ENCODE measurements around the gene SLC8A2. TPM values are rescaled to one million over a fixed set of nuclear protein-coding genes. Genes with fewer than 3 reads are reported as not detected.

Gene SLC8A2
- total and polyA plus RNA-seq, 2 experiments from 2014 or later, result 0.86 to 10.0 TPM

- TF ChIP-seq ZNF114 (CRISPR knock-in tag; IDR thresholded peaks at IDR 0.05) (no peak), EZH2 (IDR thresholded peaks at IDR 0.05; ENCODE audit: low read depth, unreplicated experiment) (peak; percentile 15), POLR2AphosphoS5 (IDR thresholded peaks at IDR 0.05; ENCODE audit: low read depth) (no peak), NANOG (IDR thresholded peaks at IDR 0.05; ENCODE audit: borderline replicate concordance) (no peak)
- Histone ChIP-seq H3K4me1 (ENCODE audit: insufficient read depth) (peaks cover 33% of the 10 kb centered on the region), H3K4me3 (peak overlapping the region; percentile 91)
Observed at GRCh38 chr19:47422417-47423163, 49.1 kb downstream of the SLC8A2 start.

GRCh38 chr19:47421844-47422395, 49.8 kb downstream of the SLC8A2 start:
- peaks cover 80% of the 10 kb centered on the region for H3K27me3 Mint-ChIP-seq (ENCODE audit: insufficient read depth, low read depth, poor library complexity)
- peaks cover 19% of the 10 kb centered on the region for H3F3A ChIP-seq (replicated peaks; ENCODE audit: low read depth)
- ATAC-seq (peak; percentile 3; the same call in 2 of the 3 replicates), DNase-seq (ENCODE audit: low spot score) (peak; percentile 69)
- H3K36me3 Mint-ChIP-seq (ENCODE audit: low read depth), result peaks cover 4% of the 10 kb centered on the region; the same call in 1 of the 3 replicates
- peaks cover 91% of the 10 kb centered on the region for H3K27me3 ChIP-seq (ENCODE audit: insufficient read depth)
- H3K4me1 ChIP-seq (ENCODE audit: insufficient read depth), result peaks cover 39% of the 10 kb centered on the region
- H3K27ac Mint-ChIP-seq, result no peak overlapping the region
- H3K27ac ChIP-seq (ENCODE audit: low read depth), result no peak overlapping the region
- H2AFZ ChIP-seq, result peak overlapping the region; percentile 87
- no peak for TF ChIP-seq JUNB (IDR thresholded peaks at IDR 0.05; ENCODE audit: unreplicated experiment)
- no peak for TF ChIP-seq ZNF462 (CRISPR knock-in tag; IDR thresholded peaks at IDR 0.05)
- TF ChIP-seq EZH2 (IDR thresholded peaks at IDR 0.05; ENCODE audit: low read depth, unreplicated experiment), result peak; percentile 61
- H3K9me3 Mint-ChIP-seq, result peaks cover 5% of the 10 kb centered on the region
- peaks cover 49% of the 10 kb centered on the region for H3K4me1 Mint-ChIP-seq
- 0 out of 2 replicates have a peak, but pooled peaks cover 7% of the 10 kb centered on the region for H3K79me2 ChIP-seq (replicated peaks; ENCODE audit: insufficient read depth)
- H3K4me3 ChIP-seq, result peak overlapping the region; percentile 91
- H3K36me3 ChIP-seq (ENCODE audit: insufficient read depth), result no peaks in the 10 kb centered on the region
- peak overlapping the region; percentile 94 for H3K4me2 ChIP-seq
- H3K4me3 Mint-ChIP-seq, result peak overlapping the region; percentile 69
- no peaks in the 10 kb centered on the region for H3K9me2 ChIP-seq (ENCODE audit: insufficient read depth)
- H4K20me1 ChIP-seq (replicated peaks; ENCODE audit: insufficient read depth), result no peaks in the 10 kb centered on the region

More at GRCh38 chr19:47422417-47423163, 49.1 kb downstream of the SLC8A2 start:
- Mint-ChIP-seq H3K27ac (no peak overlapping the region), H3K36me3 (ENCODE audit: low read depth) (peaks cover 4% of the 10 kb centered on the region; the same call in 1 of the 3 replicates), H3K4me3 (peak overlapping the region; percentile 67), H3K4me1 (peaks cover 44% of the 10 kb centered on the region), H3K9me3 (peaks cover 5% of the 10 kb centered on the region), H3K27me3 (ENCODE audit: insufficient read depth, low read depth, poor library complexity) (peaks cover 73% of the 10 kb centered on the region)
- peaks cover 84% of the 10 kb centered on the region for H3K27me3 ChIP-seq (ENCODE audit: insufficient read depth)
- DNase-seq (ENCODE audit: low spot score) (no peak), ATAC-seq (no peak)
- no peaks in the 10 kb centered on the region for H3K9me2 ChIP-seq (ENCODE audit: insufficient read depth)
- H3K4me2 ChIP-seq, result peak overlapping the region; percentile 94
- H3K27ac ChIP-seq (ENCODE audit: low read depth), result no peak overlapping the region
- H3K36me3 ChIP-seq (ENCODE audit: insufficient read depth), result no peaks in the 10 kb centered on the region
- 0 out of 2 replicates have a peak, but pooled peaks cover 4% of the 10 kb centered on the region for H3K79me2 ChIP-seq (replicated peaks; ENCODE audit: insufficient read depth)
- peaks cover 20% of the 10 kb centered on the region for H3F3A ChIP-seq (replicated peaks; ENCODE audit: low read depth)
- no peaks in the 10 kb centered on the region for H4K20me1 ChIP-seq (replicated peaks; ENCODE audit: insufficient read depth)
- peak overlapping the region; percentile 87 for H2AFZ ChIP-seq
